ENCODE measurements around the gene SRGAP3.

Gene SRGAP3

GRCh38 chr3:9223672-9224071, 25.8 kb downstream of the SRGAP3 start:
- DNase-seq = no peak

GRCh38 chr3:9222956-9223639, 26.3 kb downstream of the SRGAP3 start:
- DNase-seq = no peak

- DNase-seq = no peak
These were observed 27.4 kb downstream of the SRGAP3 start for GRCh38 chr3:9222049-9222448.

GRCh38 chr3:9218514-9218846, 31.0 kb downstream of the SRGAP3 start:
- no peak for DNase-seq

GRCh38 chr3:9217784-9218513, 31.5 kb downstream of the SRGAP3 start:
- no peak for DNase-seq

GRCh38 chr3:9216736-9217135, 32.7 kb downstream of the SRGAP3 start:
- DNase-seq = no peak

GRCh38 chr3:9214599-9214998, 34.8 kb downstream of the SRGAP3 start:
- no peak for DNase-seq

GRCh38 chr3:9214185-9214584, 35.3 kb downstream of the SRGAP3 start:
- no peak for DNase-seq

- peak; percentile 61 for DNase-seq
These were observed 36.3 kb downstream of the SRGAP3 start for GRCh38 chr3:9213019-9213634.

- DNase-seq = no peak
These were observed 38.1 kb downstream of the SRGAP3 start for GRCh38 chr3:9211155-9211950.

- DNase-seq = no peak
These were observed 39.7 kb downstream of the SRGAP3 start for GRCh38 chr3:9209777-9210176.

- no peak for DNase-seq
These were observed 40.8 kb downstream of the SRGAP3 start for GRCh38 chr3:9208605-9209152.

GRCh38 chr3:9207116-9207763, 42.2 kb downstream of the SRGAP3 start:
- DNase-seq = no peak

- DNase-seq = no peak
These were observed 43.2 kb downstream of the SRGAP3 start for GRCh38 chr3:9206287-9206686.

- no peak for DNase-seq
These were observed 43.9 kb downstream of the SRGAP3 start for GRCh38 chr3:9205345-9206143.

GRCh38 chr3:9204253-9204992, 45.0 kb downstream of the SRGAP3 start:
- no peak for DNase-seq

- DNase-seq = no peak
These were observed 46.1 kb downstream of the SRGAP3 start for GRCh38 chr3:9203317-9203716.

GRCh38 chr3:9202546-9202945, 46.9 kb downstream of the SRGAP3 start:
- DNase-seq = no peak

- no peak for DNase-seq
These were observed 47.5 kb downstream of the SRGAP3 start for GRCh38 chr3:9201955-9202354.

- DNase-seq = no peak
These were observed 48.2 kb downstream of the SRGAP3 start for GRCh38 chr3:9201266-9201665.

- DNase-seq = no peak
These were observed 49.7 kb downstream of the SRGAP3 start for GRCh38 chr3:9199775-9200174.
